A549 treated with DMSO at 1 μM for 4 hours (cell line): ENCODE data around the gene DMC1. TPM values are rescaled to one million over a fixed set of nuclear protein-coding genes. Genes with fewer than 3 reads are reported as not detected.

Source experiments
- total RNA-seq: library from RNA; stranded (reverse); fragments of 200-300 nt; extraction: Qiagen RNA extraction; gene quantifications from 5 replicates; pipeline ENCODE4 v1.2.3, GENCODE V29; 2022; ENCODE audit warnings: low read depth

The DMC1 gene
- 2.8 to 5.0 TPM (median 3.5 TPM) in 5 replicates for total RNA-seq

GRCh38 chr22:38569972-38570778 lies at the start of gene DMC1:
Gene DMC1 (minus strand): TSS chr22:38570183. CDS start chr22:38568256, 1,927 bp downstream.

DNA sequence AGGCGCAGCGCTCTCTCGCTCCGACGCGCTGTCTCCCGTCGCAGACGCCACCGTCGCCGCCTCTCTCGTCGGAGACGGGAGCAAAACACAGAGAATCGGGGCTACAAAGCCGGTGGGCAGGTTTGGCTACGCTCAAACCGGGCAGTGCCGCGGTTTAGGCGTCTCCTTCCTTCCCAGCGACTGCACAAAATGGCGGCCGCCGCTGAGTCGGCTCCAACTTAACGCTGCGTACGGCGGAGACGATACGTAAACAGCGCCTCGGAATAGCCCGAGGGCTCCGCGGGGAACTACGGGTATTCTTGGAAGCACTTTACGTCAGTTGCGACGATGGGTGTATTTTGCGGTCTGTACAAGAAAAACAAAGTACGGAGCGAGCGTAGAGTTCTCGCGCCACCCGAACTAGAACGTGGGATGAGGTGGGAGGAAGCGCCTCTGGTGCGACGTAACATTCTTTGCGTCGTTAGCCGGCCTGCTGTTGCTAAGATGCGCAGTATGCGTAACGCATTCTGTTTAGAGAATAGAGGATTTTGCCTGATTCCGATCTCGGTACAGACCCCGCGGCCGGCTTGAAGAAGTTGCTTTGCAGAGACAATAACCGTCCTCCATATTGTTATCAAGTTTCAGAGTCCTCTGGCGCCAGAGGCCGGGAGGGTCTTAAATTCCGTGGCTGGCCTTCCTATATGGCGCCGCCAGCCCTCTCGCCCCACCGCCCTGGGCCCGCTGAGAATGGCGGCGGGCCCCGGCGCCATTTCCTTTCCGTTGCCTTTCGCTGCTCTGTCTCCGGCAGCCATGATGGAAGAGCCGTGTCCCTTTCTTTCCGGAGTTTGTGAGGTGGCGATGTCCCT lies 63.6 kb downstream of the DMC1 start, which contains the start of gene DDX17:
Gene DDX17, minus strand, starts transcription at position 194 of the 845 bp plus-strand sequence.

Other genes starting within 250 kb of the DMC1 start
- 0.09 to 0.14 TPM (median 0.12 TPM) in 4 of 5 replicates, not detected in the other for gene KCNJ4, start 115.0 kb downstream of the DMC1 start, total RNA-seq
- gene KDELR3, start 102.1 kb downstream of the DMC1 start, total RNA-seq, result 15.6 to 23.2 TPM (median 20.0 TPM) in 5 replicates
- gene DDX17, start 63.9 kb downstream of the DMC1 start, total RNA-seq, result 80.0 to 111 TPM (median 106 TPM) in 5 replicates
- gene FAM227A, start 86.2 kb upstream of the DMC1 start, total RNA-seq, result 0.66 to 1.1 TPM (median 0.73 TPM) in 5 replicates
- 11.8 to 16.5 TPM (median 15.1 TPM) in 5 replicates for gene CBY1, start 86.5 kb upstream of the DMC1 start, total RNA-seq
- gene TOMM22, start 111.8 kb upstream of the DMC1 start, total RNA-seq, result 61.6 to 82.5 TPM (median 76.0 TPM) in 5 replicates
- 27.4 to 34.6 TPM (median 32.0 TPM) in 5 replicates for gene JOSD1, start 130.8 kb upstream of the DMC1 start, total RNA-seq
- 9.1 to 12.6 TPM (median 9.9 TPM) in 5 replicates for gene GTPBP1, start 135.8 kb upstream of the DMC1 start, total RNA-seq
- gene SUN2, start 185.8 kb upstream of the DMC1 start, total RNA-seq, result 30.3 to 38.3 TPM (median 33.6 TPM) in 5 replicates
- gene DNAL4, start 224.0 kb upstream of the DMC1 start, total RNA-seq, result 7.8 to 10.1 TPM (median 10.0 TPM) in 5 replicates